AG04449 (cell line): ENCODE measurements around the gene OR13C2.

Source experiments
- CTCF ChIA-PET: fragments of 350-600 bp; formaldehyde crosslinking; extraction: SDS; loops from one replicate; lab custom pipeline; 2021; ENCODE audit warnings: antibody characterized with exemption; lab: Yijun Ruan, JAX
- POLR2A ChIA-PET: fragments of 400-600, 350-600 bp; formaldehyde crosslinking; extraction: SDS; loops from one replicate; lab custom pipeline; 2020; ENCODE audit warnings: antibody characterized with exemption, inconsistent platforms; lab: Yijun Ruan, JAX
- DNase-seq: peaks from one replicate; pipeline ENCODE4 v3.0.0-alpha.2; 2010; ENCODE audit warnings: low read depth, low spot score
- H3K4me3 ChIP-seq: 2 replicates; pipeline ENCODE4 v1.5.1; 2011; ENCODE audit warnings: low read depth, mild to moderate bottlenecking, control low read depth, low read length
- CTCF ChIP-seq: IDR thresholded peaks from one replicate; pipeline ENCODE4 v1.5.1; 2011; ENCODE audit warnings: mild to moderate bottlenecking, moderate library complexity, low read length, control low read depth, inconsistent platforms; ENCODE audit not compliant: insufficient read depth; ENCODE audit errors: missing control alignments

Gene OR13C2

GRCh38 chr9:104556830-104557634 is 48.4 kb downstream of the OR13C2 start:
- TF ChIP-seq CTCF: no peak
- ChIA-PET POLR2A (no interaction called here), CTCF (no interaction called here)
- no peak overlapping the region for H3K4me3 ChIP-seq
- no peak for DNase-seq

DNA sequence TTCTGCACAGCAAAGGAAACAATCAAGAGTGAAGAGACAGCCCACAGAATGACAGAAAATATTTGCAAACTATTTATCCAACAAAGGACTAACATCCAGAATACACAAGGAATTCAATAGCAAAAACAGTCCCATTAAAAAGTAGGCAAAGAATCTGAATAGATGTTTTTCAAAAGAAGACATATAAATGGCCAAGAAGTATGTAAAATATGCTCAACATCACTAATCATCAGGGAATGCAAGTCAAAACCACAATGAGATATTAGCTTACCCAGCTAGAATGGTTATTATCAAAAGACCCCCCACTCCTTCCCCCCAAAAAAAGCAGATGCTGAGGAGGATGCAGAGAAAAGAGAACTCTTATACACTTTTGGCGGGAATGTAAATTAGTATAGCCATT is 49.9 kb downstream of the OR13C2 start:
- no peak for DNase-seq
- no peak for TF ChIP-seq CTCF
- H3K4me3 ChIP-seq: no peak overlapping the region
- ChIA-PET POLR2A (no interaction called here), CTCF (no interaction called here)
